ENCODE data around the gene DPF3. TPM values are rescaled to one million over a fixed set of nuclear protein-coding genes. Genes with fewer than 3 reads are reported as not detected.

Gene DPF3
- polyA plus RNA-seq, 1 experiment: 3.6 TPM

- no peaks in the 10 kb centered on the region for H3K27me3 ChIP-seq (ENCODE audit: control insufficient read depth, insufficient read depth, low read length)
- TF ChIP-seq CTCF (IDR thresholded peaks at IDR 0.05; ENCODE audit: insufficient read depth, low read depth, low read length): peak; percentile 41; the same call in 1 of the 2 replicates
- POLR2A ChIA-PET: interaction anchor here (1.0 kb wide), 1 partner anchor 9 kb away, joined by 4 read pairs; no protein-coding TSS in a partner anchor
- H3K36me3 ChIP-seq (ENCODE audit: control insufficient read depth, insufficient read depth, low read length): no peaks in the 10 kb centered on the region
- CTCF ChIA-PET: interaction anchor here (0.5 to 4.0 kb wide), 6 partner anchors 12 to 217 kb away, joined by 3 to 12 read pairs (median 4); no protein-coding TSS in a partner anchor
- DNase-seq (ENCODE audit: low read depth): peak; percentile 50
- H3K4me3 ChIP-seq (ENCODE audit: low read depth, low read length): no peak overlapping the region
Observed at GRCh38 chr14:72736308-72736707, 157.6 kb downstream of the DPF3 start.

DNA sequence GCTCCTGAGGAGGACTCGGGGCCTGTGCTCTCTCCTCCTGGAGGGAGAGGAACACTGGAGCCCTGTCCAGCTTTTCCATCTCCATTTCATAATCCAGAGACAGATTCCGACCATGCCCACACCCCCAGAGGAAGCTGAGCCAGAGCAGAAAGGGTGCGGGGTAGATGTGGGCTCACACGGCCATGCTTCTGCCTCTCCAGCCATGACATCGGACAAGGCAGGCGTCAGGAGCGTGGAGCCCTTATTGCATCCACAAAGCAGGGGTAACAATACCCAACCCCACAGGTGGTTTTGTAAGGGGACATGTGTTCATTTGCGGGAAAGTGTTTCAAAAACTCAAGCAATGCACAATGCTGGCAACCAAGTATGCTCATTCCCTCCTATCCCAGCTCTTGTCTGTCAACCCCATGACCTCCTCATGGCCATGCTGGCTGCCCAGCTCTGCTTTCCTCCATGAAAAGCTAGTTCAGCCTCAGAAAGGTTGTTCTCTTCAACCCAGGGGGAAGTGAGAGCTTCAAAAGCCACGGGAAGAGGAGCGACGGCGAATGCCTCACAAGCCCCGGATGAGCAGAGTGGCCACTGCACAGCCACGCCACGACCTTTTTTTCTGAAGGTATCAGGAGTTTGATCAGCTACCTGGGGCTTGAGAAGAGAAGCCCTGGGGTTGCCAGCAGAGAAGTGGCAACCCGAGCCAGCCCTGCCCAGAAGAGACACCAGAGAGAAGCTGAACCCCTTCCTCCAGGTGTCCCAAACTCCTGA is 161.7 kb downstream of the DPF3 start:
- Histone ChIP-seq H3K36me3 (ENCODE audit: control insufficient read depth, insufficient read depth, low read length) (no peaks in the 10 kb centered on the region; the same call in 1 of the 2 replicates), H3K27me3 (ENCODE audit: control insufficient read depth, insufficient read depth, low read length) (no peaks in the 10 kb centered on the region), H3K4me3 (ENCODE audit: low read depth, low read length) (no peak overlapping the region)
- ChIA-PET CTCF (interaction anchor here (1.4 kb wide), 1 partner anchor 82 kb away, joined by 4 read pairs; no protein-coding TSS in a partner anchor), POLR2A (no interaction called here)
- no peak for DNase-seq (ENCODE audit: low read depth)
- no peak for TF ChIP-seq CTCF (IDR thresholded peaks at IDR 0.05; ENCODE audit: insufficient read depth, low read depth, low read length)

GRCh38 chr14:72731252-72732020 is 162.5 kb downstream of the DPF3 start:
- no peak for TF ChIP-seq CTCF (IDR thresholded peaks at IDR 0.05; ENCODE audit: insufficient read depth, low read depth, low read length)
- no peak for DNase-seq (ENCODE audit: low read depth)
- Histone ChIP-seq H3K4me3 (ENCODE audit: low read depth, low read length) (no peak overlapping the region), H3K36me3 (ENCODE audit: control insufficient read depth, insufficient read depth, low read length) (no peaks in the 10 kb centered on the region; the same call in 1 of the 2 replicates), H3K27me3 (ENCODE audit: control insufficient read depth, insufficient read depth, low read length) (no peaks in the 10 kb centered on the region)
- POLR2A ChIA-PET: no interaction called here
- CTCF ChIA-PET: interaction anchor here (1.4 kb wide), 1 partner anchor 81 kb away, joined by 4 read pairs; no protein-coding TSS in a partner anchor

DNA sequence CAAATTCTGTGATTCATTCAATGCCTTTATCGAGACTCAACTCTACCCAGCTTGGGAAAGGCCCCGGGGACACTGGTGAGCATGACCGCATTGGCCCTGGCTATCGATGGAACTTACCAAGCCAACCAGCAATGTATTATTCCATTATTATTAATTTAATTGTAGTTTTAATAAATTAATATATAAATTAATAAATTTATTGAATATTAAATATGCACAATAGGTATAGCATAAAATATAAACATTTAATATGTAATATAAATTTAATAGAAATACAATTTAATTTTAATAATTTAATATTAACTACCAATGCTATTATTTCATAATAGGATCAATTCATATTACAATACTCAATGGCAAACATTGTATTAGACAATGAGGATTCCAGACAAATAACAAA is 163.4 kb downstream of the DPF3 start:
- no peak overlapping the region for H3K4me3 ChIP-seq (ENCODE audit: low read depth, low read length)
- no peak for DNase-seq (ENCODE audit: low read depth)
- no peaks in the 10 kb centered on the region for H3K27me3 ChIP-seq (ENCODE audit: control insufficient read depth, insufficient read depth, low read length)
- no peak for TF ChIP-seq CTCF (IDR thresholded peaks at IDR 0.05; ENCODE audit: insufficient read depth, low read depth, low read length)
- ChIA-PET POLR2A (no interaction called here), CTCF (no interaction called here)
- H3K36me3 ChIP-seq (ENCODE audit: control insufficient read depth, insufficient read depth, low read length): no peaks in the 10 kb centered on the region; the same call in 1 of the 2 replicates

DNA sequence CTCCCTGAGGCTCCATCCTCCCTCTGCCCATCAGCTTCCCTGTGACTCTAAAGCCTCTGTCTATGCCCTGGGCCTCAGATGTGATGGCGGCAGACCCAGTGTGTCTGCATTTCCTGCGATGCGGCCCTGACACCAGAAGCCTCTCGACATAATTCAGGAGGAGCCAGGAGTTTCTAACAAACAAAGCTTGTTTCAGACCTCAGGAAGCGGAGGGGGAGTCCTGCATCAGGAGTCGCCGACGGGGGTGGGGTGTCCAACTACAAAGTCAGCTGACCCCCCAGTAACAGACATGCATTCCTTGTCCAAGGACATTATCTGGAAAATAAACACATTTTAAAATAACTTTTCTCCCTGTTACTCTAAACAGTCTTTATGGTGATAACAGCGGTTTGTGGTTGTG is 167.5 kb downstream of the DPF3 start:
- TF ChIP-seq CTCF (IDR thresholded peaks at IDR 0.05; ENCODE audit: insufficient read depth, low read depth, low read length): no peak
- H3K4me3 ChIP-seq (ENCODE audit: low read depth, low read length): no peak overlapping the region
- CTCF ChIA-PET: no interaction called here
- no peaks in the 10 kb centered on the region; the same call in none of the 2 replicates for H3K36me3 ChIP-seq (ENCODE audit: control insufficient read depth, insufficient read depth, low read length)
- no peak for DNase-seq (ENCODE audit: low read depth)
- POLR2A ChIA-PET: no interaction called here
- H3K27me3 ChIP-seq (ENCODE audit: control insufficient read depth, insufficient read depth, low read length): no peaks in the 10 kb centered on the region
